Renal cortex interstitium (tissue), 11 donors: ENCODE measurements around the gene ANO9. TPM values are rescaled to one million over a fixed set of nuclear protein-coding genes. Genes with fewer than 3 reads are reported as not detected.
"Not testable (repeated sequence)": the region's sequence is repeated elsewhere in the genome, so short reads cannot be mapped to it uniquely, and the experiment has no call there.

ENCODE experiments used
- DNase-seq, 11 donors: peaks; one replicate each; pipeline ENCODE4 v3.0.0-alpha.2; 2013; ENCODE audit warnings: low read depth in 9 of 11, low spot score in 4 of 11; ENCODE audit errors: extremely low read depth in 1 of 11
- polyA plus RNA-seq, 3 donors: library from polyadenylated mRNA; unstranded; fragments of 120-200 nt; gene quantifications; one replicate each; pipeline ENCODE4 v1.2.1, GENCODE V29; 2013; ENCODE audit not compliant: insufficient read length in 3 of 3

ANO9 gene
- polyA plus RNA-seq, 3 donors, result 9.2 to 18.1 (median 10.3) TPM

- DNase-seq, result no peak
Observed at GRCh38 chr11:409008-409599, 32.7 kb downstream of the ANO9 start.

DNA sequence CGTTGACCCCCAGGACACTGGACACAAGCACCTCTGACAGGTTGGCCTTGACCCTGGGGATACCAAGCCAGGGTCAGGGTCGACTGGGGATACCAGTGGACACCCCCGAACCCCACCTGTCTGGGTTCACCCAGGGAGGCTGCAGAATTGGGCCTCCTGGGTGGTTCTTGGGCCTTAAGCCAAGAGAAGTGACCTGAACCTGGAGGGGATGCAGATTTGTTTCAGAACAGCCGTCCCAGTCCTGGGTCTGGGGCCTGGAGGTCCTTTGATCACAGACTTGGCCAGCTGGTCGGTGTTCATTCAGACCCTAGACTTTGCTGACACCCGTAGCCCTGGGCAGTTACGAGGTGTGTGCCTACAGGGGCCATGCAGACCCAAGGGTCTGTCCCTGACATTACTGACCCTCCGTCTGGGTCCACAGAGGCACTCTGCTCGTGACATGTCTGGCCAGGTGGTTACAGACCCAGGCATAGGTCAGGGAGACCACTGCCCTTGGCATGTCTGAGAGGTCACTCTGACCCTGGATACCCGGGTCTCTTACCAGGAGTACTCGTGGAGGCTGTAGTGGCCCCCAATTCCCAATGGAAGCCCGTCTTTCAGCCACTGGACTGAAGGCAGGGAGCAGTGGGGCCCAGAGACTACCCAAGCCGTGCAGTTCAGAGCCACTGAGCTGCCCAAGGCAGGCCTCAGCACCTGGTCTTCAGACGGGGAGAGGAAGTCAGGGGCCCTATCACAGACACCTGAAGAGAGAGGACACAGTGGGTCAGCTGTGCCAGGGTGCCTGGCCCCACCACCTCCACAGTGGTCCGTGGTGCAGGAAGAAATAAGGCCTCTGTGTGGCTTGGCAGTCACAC, 33.4 kb downstream of the ANO9 start:
- DNase-seq, result no peak

DNA sequence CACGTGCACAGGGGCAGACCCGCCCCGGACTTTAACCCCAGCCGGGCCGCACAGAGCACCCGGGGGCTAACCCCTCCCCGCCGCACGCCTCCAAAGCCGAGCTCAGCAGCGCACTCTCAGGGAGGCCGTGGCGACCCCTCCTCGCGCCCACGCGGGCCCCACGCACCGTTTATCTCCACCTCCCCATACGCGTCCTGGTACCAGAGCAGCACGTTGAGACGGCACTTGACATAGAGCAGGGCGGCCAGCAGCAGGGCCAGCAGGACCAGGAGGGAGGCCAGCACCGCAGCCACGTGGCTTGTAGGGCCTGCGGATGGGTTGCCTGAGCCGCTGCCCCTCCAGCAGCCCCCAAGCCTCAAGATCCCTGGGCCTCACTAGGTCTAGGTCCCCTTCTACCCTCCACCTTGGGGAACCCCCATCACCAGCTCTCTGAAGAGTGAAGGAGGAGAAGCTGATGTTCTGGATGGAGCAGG, 34.1 kb downstream of the ANO9 start:
- DNase-seq, result no peak

DNA sequence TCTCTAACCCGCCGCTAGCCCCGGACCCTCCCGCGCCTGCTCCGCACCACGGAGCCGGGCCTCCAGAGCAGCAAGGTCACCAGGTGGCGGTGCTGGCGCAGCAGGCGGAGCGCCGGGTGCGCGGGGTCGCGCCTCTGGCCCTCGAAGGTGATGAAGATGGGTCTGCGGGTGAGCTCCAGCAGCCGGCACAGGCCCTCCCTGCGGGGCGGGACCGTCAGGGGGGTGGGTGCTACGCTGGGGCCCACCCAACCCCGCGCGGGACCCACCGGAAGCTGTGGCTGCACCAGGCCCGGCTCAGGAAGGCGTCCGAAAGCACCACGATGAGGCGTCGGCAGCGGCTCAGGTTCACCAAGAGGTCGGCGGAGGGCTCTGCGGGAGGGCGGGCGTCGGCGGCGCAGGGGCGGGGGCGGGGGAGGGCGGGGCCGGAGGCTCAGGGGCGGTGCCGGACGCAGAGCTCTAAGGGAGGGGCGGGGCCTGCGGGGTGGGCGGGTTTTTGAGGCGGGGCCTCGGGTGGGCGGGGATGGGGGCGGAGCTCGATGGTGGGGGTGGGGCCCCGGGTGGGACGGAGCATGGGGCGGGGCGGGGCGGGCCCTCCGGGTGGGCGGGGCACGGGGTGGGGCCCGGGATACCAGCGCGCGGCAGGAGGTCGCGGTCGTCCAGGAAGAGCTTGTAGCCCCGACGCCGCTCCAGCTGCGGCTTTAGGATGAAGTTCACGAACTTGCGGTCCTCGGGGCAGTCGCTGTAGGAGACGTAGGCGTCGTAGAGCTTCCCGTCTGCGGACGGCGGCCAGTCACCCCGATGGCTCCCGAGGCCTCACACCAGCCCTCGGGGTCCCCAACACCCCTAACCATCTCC, 34.8 kb downstream of the ANO9 start:
- peak in 2 of 11 donors; percentile 51 to 56 for DNase-seq

DNA sequence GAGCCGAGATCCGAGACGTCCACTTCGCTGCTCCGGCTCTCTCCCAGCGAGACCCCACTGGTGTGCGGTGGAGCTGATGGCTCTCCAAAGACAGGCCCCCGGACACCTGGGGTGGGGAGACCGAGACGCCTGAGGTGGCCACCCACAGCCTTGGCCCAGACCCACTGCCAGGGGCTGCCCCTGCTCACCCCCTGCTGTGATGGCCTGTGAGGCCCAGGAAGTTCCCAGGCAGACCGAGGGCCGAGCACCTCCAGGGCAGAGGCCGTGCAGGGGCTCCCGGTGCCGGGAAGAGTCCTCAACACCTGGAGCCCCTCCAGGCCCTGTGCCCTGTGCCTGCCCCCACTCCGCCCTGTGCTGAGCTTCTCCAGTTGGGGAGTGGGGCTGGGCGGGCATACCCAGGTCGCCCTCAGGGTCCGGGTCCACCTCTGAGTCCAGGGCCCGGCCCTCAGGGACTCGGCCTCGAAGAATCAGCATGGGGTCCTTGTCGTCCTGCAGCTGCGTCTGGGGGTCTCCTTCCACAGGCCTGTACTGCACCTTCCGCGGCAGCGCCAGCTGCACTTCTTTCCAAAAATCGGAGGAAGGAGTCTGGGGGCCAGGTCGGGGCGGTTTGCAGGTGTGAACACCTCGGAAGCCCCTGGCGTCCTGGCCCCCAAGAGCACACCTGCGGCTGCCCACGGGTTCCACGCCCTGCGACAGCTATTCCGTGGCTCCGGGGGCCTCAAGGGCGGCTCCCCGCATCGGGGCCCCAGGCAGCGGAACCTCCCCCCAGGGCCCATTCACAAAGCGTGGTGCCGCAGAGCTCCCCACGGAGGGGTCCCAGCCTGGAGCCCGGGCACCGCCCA, 35.6 kb downstream of the ANO9 start:
- DNase-seq, result no peak

DNA sequence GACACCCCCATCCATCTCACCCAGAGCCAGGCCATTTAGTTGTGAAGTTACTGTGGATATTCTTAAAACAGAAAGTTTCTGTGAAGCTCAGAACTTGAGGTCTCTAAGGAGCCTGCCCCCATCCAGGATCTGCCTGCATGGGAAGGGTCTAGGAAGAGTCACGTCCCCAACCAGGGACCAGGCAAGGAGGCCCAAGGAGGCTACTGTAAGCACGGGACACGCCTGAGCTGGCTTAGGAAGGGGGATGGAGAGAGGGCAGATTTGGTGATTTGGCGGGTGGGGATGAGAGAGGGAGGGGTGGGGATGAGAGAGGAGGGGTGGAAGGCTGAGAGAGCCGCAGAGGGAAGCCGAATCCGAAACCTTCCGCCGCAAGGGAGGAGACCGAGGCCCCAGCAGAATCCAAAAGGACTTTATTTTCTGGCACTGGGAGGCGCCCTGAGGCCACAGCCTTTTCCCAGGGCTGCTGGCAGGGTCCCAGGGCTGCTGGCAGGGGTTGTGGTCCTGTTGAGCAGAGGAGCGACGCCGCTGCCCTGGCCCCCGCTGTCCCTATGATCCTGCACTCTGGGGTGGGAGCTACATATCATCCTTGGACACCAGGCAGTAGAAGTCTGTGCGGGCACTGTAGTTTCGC, 36.4 kb downstream of the ANO9 start:
- no peak for DNase-seq

DNA sequence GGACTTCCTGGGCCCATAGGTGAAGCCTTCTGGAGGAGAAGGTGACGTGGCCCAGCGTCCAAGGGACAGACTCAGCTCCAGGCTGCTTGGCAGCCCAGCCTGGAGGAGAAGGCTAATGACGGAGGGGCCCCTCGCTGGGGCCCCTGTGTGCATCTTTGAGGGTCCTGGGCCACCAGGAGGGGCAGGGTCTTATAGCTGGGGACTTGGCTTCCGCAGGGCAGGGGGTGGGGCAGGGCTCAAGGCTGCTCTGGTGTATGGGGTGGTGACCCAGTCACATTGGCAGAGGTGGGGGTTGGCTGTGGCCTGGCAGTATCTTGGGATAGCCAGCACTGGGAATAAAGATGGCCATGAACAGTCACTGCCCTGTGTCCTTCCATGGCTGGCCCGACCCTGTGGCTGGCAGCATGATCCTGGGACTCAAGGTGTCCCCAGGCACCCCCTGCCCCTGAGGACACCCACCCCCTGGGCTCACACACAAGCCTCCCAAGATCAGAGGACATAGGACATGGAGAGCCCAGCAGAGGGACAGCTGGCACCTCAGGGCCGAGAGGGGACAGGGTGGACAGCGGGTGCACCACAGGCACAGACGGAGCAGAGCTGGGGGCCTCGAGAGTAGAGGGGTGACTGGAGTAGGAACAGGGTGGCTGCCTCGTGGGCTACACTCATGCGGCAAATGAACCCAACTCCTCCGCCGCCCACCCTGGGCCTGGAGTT, 37.1 kb downstream of the ANO9 start:
- no peak for DNase-seq

- no peak for DNase-seq
Observed at GRCh38 chr11:403761-404431, 37.9 kb downstream of the ANO9 start.

DNA sequence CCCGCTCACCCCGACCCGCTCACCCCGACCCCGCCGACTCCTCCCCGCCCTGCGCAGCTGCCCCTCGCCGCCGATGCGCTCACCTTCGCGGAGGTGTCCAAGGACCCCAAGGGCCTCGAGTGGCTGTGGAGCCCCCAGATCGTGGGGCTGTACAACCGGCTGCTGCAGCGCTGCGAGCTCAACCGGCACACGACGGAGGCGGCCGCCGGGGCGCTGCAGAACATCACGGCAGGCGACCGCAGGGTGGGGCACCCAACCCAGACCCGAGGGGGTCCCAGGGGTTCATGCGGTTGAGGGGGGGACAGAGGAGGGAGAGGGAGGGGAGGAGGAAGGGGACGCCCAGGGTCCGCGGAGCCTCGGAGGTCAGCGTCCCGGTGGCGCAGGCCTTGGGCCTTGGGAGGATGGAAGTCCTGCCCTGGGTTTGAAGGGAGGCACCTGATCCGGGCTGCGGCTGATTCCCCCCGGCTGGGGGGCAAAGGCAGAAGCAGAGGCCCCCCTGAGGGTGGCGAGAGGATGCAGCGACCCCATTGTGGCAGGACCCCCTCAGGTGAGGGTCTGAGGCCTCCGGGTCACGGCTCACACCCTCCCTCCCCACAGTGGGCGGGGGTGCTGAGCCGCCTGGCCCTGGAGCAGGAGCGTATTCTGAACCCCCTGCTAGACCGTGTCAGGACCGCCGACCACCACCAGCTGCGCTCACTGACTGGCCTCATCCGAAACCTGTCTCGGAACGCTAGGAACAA, 38.6 kb downstream of the ANO9 start:
- no peak for DNase-seq

DNA sequence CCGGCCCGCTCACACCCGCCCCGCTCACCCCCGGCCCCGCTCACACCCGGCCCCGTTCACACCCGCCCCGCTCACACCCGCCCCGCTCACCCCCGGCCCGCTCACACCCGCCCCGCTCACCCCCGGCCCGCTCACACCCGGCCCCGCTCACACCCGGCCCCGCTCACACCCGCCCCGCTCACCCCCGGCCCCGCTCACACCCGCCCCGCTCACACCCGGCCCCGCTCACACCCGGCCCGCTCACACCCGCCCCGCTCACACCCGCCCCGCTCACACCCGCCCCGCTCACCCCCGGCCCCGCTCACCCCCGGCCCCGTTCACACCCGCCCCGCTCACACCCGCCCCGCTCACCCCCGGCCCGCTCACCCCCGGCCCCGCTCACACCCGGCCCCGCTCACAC, 40.6 kb downstream of the ANO9 start:
- not testable (repeated sequence) for DNase-seq

GRCh38 chr11:400241-400689, 41.5 kb downstream of the ANO9 start:
- no peak for DNase-seq

- DNase-seq, result no peak
Observed at GRCh38 chr11:399731-400211, 42.0 kb downstream of the ANO9 start.

GRCh38 chr11:398826-399225, 43.0 kb downstream of the ANO9 start:
- DNase-seq, result no peak

- peak in 7 of 11 donors; percentile 35 to 73 (median 67) for DNase-seq
Observed at GRCh38 chr11:396948-397548, 44.8 kb downstream of the ANO9 start.

DNA sequence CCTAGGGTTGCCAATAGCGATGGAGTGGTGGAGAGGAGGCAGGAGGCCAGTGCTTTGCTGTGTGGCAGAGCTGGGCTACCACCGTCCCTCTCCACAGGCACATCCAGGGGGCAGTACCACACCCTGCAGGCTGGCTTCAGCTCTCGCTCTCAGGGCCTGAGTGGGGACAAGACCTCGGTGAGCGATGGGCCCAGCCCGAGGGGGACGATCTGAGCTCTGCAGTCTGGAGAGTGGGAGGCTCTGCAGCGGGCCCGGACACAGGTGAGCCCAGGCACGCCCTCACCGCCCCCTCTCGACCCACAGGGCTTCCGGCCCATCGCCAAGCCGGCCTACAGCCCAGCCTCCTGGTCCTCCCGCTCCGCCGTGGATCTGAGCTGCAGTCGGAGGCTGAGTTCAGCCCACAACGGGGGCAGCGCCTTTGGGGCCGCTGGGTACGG, 45.3 kb downstream of the ANO9 start:
- no peak for DNase-seq

DNA sequence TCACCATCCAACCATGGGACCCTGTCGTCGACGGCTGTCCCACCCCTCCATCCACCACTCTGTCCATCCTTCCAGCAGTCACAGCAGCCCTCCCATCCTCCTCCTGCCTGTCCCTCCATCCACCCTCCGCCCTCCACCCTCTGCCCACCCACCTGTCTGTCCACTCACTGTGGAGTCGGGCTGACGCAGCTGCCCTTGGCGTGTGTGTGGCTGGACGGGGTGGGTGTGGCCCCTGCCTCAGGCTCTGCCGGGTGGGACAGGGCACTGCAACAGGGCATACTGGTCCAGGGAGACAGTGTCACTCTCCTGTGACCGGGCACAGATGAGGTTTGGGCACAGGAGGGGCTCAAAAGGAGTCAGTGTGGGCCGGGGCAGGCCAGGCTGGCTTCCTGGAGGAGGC, 45.9 kb downstream of the ANO9 start:
- no peak for DNase-seq
